ENCODE data around the gene VAPB. TPM values are rescaled to one million over a fixed set of nuclear protein-coding genes. Genes with fewer than 3 reads are reported as not detected.

The VAPB gene
- polyA plus RNA-seq, 3 donors = 8.5 to 14.3 (median 10.1) TPM

- WGBS (ENCODE audit: insufficient coverage) = no CpG with 5 or more reads among the region's 3 CpGs
- Mint-ChIP-seq H3K9me3 (peaks cover 0 to 17% (median 9%) of the 10 kb centered on the region in 7 donors), H3K27me3 (ENCODE audit: low read depth in 3 of 3) (peaks cover 11 to 16% (median 11%) of the 10 kb centered on the region in 3 donors), H3K36me3 (no peaks in the 10 kb centered on the region), H3K27ac (no peak overlapping the region), H3K4me3 (peak overlapping the region in 1 of 2 donors; percentile 2), H3K4me1 (no peaks in the 10 kb centered on the region)
- H3K36me3 ChIP-seq (replicated peaks in 1 of 2; ENCODE audit: control insufficient read depth in 1 of 2, insufficient read depth in 2 of 2, low read length in 2 of 2) = no peaks in the 10 kb centered on the region
- no peak overlapping the region for H3K27ac ChIP-seq (ENCODE audit: low read depth in 1 of 2, low read length in 2 of 2)
- intact Hi-C loops (cut with micrococcal nuclease) = no loop called here
- H3K79me2 ChIP-seq (ENCODE audit: insufficient read depth, low read length) = no peaks in the 10 kb centered on the region
- H3K27me3 ChIP-seq (ENCODE audit: control insufficient read depth in 2 of 2, insufficient read depth in 2 of 2, low read length in 2 of 2) = peaks cover 0 to 12% of the 10 kb centered on the region in 2 donors
- DNase-seq = no peak
- H3K4me3 ChIP-seq (replicated peaks in 1 of 3; ENCODE audit: low read depth in 2 of 3, low read length in 3 of 3) = no peak overlapping the region
- no peaks in the 10 kb centered on the region for H4K20me1 ChIP-seq (ENCODE audit: insufficient read depth, low read length)
- H3K9ac ChIP-seq (ENCODE audit: insufficient read depth, low read length, poor library complexity, severe bottlenecking) = no peak overlapping the region
- no peak for TF ChIP-seq CTCF (IDR thresholded peaks at IDR 0.05)
- no peak overlapping the region for H3K4me2 ChIP-seq (replicated peaks; ENCODE audit: extremely low read depth, low read length, poor library complexity, severe bottlenecking)
- H3K4me1 ChIP-seq (ENCODE audit: control insufficient read depth in 1 of 2, insufficient read depth in 2 of 2, low read length in 2 of 2) = no peaks in the 10 kb centered on the region
- no peak overlapping the region for H2AFZ ChIP-seq (ENCODE audit: insufficient read depth, low read depth, low read length, poor library complexity, severe bottlenecking)
- H3K9me3 ChIP-seq (replicated peaks in 1 of 2; ENCODE audit: control insufficient read depth in 1 of 2, insufficient read depth in 1 of 2, low read length in 2 of 2) = peaks cover 0 to 9% of the 10 kb centered on the region in 2 donors
Measured at GRCh38 chr20:58478141-58478805, 89.2 kb downstream of the VAPB start.

GRCh38 chr20:58479726-58480440 is 90.9 kb downstream of the VAPB start:
- TF ChIP-seq CTCF (IDR thresholded peaks at IDR 0.05) = no peak
- H3K27ac Mint-ChIP-seq = no peak overlapping the region
- peaks cover 0 to 12% of the 10 kb centered on the region in 2 donors for H3K27me3 ChIP-seq (ENCODE audit: control insufficient read depth in 2 of 2, insufficient read depth in 2 of 2, low read length in 2 of 2)
- peaks cover 11 to 20% (median 12%) of the 10 kb centered on the region in 3 donors for H3K27me3 Mint-ChIP-seq (ENCODE audit: low read depth in 3 of 3)
- no peaks in the 10 kb centered on the region for H3K4me1 ChIP-seq (ENCODE audit: control insufficient read depth in 1 of 2, insufficient read depth in 2 of 2, low read length in 2 of 2)
- no peak for DNase-seq
- H3K4me2 ChIP-seq (replicated peaks; ENCODE audit: extremely low read depth, low read length, poor library complexity, severe bottlenecking) = no peak overlapping the region
- H3K36me3 Mint-ChIP-seq = no peaks in the 10 kb centered on the region
- H3K4me1 Mint-ChIP-seq = no peaks in the 10 kb centered on the region
- peak overlapping the region in 1 of 2 donors; percentile 9 for H3K4me3 Mint-ChIP-seq
- peaks cover 0 to 17% (median 10%) of the 10 kb centered on the region in 7 donors for H3K9me3 Mint-ChIP-seq
- no peaks in the 10 kb centered on the region for H3K36me3 ChIP-seq (replicated peaks in 1 of 2; ENCODE audit: control insufficient read depth in 1 of 2, insufficient read depth in 2 of 2, low read length in 2 of 2)
- H3K27ac ChIP-seq (ENCODE audit: low read depth in 1 of 2, low read length in 2 of 2) = no peak overlapping the region
- H3K4me3 ChIP-seq (replicated peaks in 1 of 3; ENCODE audit: low read depth in 2 of 3, low read length in 3 of 3) = no peak overlapping the region
- H4K20me1 ChIP-seq (ENCODE audit: insufficient read depth, low read length) = no peaks in the 10 kb centered on the region
- H2AFZ ChIP-seq (ENCODE audit: insufficient read depth, low read depth, low read length, poor library complexity, severe bottlenecking) = no peak overlapping the region
- no peaks in the 10 kb centered on the region for H3K79me2 ChIP-seq (ENCODE audit: insufficient read depth, low read length)
- no peak overlapping the region for H3K9ac ChIP-seq (ENCODE audit: insufficient read depth, low read length, poor library complexity, severe bottlenecking)
- WGBS (ENCODE audit: insufficient coverage) = 86% methylated on average over 5 of the region's 9 CpGs
- H3K9me3 ChIP-seq (replicated peaks in 1 of 2; ENCODE audit: control insufficient read depth in 1 of 2, insufficient read depth in 1 of 2, low read length in 2 of 2) = peaks cover 0 to 9% of the 10 kb centered on the region in 2 donors
- intact Hi-C loops (cut with micrococcal nuclease) = no loop called here

Data from CD14-positive monocyte (primary cell).